ENCODE results near the gene ZNF613.
"Not testable (repeated sequence)": the region's sequence is repeated elsewhere in the genome, so short reads cannot be mapped to it uniquely, and the experiment has no call there.

Gene ZNF613

DNA sequence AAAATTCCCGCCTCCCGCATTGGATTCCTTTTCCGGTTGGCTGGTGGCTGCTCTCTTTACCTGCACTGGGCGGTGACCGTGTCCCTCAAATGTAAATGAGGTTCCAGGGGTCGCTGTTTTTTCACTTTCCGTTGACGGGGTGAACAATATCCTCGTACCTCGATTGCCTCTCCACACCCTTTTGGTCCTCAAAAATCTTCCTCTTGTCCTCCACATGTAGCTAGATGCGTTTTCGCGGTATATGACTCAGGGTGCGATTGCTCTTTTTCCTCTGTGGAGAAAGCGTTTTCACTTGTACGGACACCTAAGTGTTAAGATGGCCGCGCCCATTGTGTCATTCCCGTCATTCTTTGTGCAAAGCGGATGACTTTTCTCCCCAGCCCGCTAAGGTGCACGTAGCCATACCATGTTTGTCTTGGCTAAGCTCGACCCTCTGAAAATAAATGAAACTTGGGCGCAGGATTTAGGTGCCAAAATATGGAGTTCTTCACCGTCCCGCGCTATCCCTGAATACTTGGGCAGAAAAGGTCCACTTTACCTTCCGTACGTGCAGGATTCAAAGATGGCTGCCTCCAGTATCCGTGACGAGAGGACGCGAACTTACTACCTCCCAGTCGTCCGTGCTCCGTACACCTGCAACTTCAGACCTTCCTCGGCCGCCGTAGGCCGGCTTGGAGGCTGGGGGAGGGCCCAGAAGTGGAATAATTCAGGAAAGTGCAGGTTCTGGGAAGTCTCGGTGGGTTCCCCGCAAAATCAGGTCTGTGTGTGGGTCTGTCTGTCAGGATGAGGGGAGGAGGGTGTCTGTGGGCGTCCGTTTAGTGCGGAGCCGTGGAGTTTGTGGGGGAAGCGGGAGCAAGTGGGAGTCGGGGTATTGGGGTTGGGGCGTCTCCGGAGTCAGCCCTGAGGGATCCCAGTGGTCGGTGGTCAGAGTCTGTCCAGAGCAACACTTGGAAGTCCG, at the start of gene ZNF613:
Gene ZNF613 (plus strand): TSS at position 689 of the 958 bp plus-strand sequence. CDS start 8,749 bp downstream, outside the sequence.
- DNase-seq = peak; percentile 90

DNA sequence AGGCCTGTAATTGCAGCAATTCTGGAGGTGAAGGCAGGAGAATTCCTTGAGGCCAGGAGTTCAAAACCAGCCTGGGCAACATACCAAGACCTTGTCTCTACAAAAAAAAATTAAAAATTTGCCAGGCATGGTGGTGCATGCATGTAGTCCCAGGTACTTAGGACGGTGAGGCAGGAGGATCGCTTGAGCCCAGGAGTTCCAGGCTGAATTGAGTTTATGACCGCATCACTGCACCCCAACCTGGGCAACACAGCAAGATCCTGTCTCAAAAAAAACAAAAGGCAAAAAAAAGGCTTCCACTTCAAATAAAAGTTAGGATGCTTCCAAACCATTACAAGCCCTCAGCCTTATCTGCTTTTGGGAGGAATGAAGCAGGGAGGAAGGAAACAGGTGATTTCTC, 44.8 kb upstream of the ZNF613 start:
- DNase-seq = no peak

DNA sequence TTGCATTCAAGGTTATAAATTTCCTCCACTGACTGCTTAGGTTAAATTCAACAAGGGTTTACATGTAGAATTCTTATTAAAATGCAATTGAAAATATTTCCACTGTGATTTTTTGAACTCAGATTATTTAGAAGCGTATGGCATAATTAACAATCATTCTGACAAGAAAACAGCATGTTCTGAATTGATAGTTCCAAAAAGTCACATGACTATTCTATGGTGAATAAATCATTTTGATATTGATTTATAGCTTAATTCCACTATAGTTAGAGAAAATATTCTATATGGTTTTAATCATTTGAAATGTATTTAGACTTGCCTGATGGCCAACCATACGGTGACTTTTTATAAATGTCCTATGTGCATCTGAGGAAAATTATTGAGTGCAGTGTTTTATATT, 42.6 kb upstream of the ZNF613 start:
- DNase-seq = no peak

DNA sequence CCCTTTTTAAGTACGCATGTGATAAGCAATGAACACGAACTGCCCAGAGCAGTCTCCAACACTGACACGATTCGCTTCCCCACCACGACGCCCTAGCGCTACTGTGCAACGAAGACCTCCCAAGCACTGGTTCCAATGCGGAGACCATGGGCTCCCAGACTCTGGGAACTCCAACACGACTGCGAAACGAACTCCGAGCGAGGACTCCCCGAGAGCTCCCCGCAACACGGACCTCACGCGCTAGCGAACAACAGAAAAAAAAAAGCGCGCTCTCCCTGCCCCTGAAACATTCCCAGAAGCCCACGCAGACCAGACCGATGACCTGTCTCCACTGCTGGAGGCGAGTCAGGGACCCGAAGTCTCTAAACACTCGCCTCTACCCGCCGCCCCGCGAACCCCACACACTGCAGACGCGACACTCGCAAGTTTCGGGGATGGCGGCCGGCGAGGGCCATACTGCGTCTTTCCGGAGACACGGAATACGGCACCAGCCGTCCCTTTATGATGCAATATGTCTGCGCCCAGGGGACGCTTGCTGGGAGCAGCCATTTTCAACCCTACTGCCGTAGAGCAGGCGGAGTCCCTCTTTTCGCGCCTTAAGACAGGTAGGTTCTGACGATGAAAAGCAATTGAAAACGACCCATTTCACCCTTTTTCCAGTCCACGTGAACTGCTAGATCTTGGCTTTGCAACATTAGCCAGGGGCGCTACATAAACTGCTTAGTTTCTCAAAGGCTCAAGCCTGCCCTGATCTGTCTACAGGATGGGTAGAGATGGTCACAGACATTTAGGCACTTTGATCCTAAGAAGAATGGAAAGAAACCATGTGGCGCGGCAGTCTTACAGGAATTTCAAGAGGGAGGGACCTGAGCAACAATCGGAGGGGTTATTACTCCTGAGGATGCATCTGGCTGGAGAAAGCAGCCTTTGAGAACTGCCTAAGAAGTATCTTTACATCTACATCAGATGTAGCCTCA, 39.5 kb upstream of the ZNF613 start, which contains the start of gene ZNF577:
Gene ZNF577 (minus strand): TSS at position 430 of the 977 bp plus-strand sequence. CDS start 7,569 bp downstream, outside the sequence.
- peak; percentile 71 for DNase-seq

DNA sequence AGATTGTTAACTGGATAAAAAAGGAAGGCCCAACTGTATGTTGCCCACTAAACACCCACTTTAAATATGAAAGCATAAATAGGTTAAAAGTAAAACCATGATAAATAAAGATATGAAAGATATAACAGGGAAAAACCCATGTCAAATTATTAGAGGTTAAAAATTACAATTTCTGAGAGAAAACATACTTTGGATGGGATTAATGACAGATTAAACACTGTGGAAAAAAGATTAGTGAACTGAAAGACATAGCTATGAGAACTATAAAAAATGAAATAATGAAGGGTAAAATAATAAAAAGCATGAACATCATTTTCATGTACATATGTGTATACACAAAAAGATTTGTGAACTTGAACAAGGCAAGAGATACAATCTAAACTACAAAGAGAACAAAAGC, 37.3 kb upstream of the ZNF613 start:
- no peak for DNase-seq

DNA sequence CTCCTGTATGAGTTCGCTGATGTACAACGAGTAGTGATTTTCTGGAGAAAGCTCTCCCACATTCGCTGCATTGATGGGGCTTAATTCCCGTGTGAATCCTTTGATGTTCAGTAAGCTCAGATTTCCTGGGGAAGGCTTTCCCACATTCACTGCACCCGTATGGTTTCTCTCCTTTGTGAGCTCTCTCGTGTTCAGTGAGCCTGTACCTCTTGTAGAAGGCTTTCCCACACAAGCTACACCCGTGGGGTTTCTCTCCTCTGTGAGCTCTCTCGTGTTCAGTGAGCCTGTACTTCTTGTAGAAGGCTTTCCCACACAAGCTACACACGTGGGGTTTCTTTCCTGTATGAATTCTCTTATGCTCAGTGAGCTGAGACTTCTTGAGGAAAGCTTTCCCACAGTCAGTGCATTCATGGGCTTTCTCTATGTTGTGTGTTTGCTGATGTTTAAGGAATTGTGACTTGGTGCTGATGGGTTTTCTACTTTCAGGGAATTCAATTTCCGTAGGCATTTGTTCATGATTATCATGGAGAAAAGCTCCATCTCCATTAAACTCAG, 36.0 kb upstream of the ZNF613 start:
- no peak for DNase-seq

DNA sequence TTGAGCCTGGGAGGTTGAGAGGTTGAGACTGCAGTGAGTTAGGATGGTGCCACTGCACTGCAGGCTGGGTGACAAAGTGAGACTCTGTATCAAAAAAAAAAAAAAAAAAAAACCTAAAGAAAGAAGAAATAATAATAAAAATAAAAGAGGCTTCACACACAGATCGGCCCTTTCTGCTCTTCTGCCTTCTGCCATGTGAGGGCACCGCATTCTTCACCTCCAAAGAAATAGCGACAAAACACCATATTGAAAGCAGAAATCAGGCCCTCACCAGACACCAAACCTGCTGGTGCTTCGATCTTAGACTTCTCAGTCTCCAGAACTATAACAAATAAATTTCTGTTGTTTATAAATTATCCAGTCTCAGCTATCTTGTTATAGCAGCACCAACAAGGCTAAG, 25.4 kb upstream of the ZNF613 start:
- no peak for DNase-seq

DNA sequence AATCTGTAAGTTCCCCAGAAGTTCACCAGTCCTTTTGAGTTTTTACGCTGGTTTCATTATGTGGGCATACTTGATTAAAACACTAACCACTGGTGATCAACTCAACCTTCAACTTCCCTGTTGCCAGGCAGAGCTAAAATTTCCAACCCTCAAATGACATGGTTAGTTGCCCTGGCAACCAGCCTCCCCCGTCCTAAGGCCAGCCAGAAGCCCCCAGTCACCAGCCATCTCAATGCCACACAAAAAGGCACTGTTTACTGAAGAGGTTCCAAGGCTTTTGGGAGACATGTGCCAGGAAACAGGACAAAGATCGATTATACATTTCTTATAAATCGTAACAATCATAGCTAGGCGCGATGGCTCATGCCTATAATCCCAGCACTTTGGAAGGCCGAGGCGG, 24.1 kb upstream of the ZNF613 start:
- DNase-seq = no peak

DNA sequence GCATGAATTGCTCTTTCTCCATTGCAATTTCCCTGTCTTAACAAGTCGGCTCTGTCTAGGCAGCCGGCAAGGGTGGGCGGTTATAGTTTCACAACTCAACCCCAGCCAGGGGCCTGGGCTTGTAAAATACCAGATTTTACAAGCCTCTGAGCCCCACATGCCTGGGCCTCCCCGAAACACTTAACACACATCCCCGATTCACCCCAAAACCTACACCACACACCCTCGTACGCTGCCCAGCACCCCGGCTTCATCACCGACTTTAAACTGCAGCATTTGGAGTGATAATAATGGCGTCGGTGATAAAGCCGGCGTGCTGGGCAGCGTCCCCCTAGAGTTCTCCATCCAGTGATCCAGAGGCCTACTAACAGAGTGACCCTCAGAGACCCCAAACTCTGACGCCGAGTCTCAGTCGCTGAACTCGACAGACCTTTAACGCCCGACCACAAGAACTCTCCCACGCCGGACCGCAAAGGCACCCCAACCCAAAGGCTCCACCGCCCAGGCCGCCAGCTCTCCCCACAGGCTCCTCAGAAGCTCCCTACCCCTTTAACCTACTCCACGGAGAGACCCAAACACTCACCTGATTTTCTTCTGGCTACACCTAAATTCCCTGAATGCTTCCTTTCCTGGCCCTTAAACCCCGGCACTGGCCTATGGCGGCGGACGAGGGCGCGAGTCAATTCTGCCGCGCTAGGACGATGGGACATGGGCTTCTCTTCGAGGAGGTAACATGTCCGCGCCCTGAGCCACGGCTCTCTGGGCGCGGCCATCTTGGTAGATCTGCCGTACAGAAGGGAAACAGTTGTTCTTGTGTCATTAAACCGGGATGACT, 22.7 kb upstream of the ZNF613 start, which contains the start of gene ZNF649:
Gene ZNF649 (minus strand): TSS at position 687 of the 835 bp plus-strand sequence. CDS start 4,910 bp downstream, outside the sequence.
- peak; percentile 83 for DNase-seq

DNA sequence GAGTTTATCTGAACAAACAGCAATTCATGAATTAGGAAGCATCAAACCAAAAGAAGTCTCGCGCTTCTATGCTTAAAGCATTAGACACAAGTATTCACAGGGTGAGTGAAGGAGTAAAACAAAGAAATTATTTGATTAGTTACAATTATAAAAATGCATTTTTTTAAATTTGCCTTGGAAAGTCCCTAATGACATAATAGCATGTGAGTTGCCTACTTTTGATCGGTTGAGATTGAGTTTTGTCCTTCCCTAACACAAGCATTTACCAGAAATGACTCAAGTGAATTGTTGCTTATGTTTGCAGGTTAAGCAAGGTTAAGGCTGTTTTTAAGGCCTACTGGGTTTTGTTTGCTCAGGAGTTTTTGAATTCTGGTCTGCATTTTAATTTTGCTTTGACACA, 22.1 kb upstream of the ZNF613 start:
- no peak for DNase-seq

DNA sequence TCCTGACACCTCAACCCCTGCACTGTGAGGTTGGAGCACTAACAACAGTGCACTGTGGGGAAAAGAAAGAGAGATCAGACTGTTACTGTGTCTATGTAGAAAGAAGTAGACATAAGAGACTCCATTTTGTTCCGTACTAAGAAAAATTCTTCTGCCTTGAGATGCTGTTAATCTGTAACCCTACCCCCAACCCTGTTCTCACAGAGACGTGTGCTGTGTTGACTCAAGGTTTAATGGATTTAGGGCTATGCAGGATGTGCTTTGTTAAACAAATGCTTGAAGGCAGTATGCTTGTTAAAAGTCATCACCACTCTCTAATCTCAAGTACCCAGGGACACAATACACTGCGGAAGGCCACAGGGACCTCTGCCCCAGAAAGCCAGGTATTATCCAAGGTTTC, 21.6 kb upstream of the ZNF613 start:
- DNase-seq = not testable (repeated sequence)

DNA sequence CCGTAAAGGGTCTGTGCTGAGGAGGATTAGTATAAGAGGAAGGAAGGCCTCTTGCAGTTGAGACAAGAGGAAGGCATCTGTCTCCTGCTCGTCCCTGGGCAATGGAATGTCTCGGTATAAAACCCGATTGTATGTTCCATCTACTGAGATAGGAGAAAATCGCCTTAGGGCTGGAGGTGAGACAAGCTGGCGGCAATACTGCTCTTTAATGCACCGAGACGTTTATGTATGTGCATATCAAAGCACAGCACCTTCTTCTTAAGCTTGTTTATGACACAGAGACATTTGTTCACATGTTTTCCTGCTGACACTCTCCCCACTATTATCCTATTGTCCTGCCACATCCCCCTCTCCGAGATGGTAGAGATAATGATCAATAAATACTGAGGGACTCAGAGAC, 21.2 kb upstream of the ZNF613 start:
- DNase-seq = not testable (repeated sequence)

DNA sequence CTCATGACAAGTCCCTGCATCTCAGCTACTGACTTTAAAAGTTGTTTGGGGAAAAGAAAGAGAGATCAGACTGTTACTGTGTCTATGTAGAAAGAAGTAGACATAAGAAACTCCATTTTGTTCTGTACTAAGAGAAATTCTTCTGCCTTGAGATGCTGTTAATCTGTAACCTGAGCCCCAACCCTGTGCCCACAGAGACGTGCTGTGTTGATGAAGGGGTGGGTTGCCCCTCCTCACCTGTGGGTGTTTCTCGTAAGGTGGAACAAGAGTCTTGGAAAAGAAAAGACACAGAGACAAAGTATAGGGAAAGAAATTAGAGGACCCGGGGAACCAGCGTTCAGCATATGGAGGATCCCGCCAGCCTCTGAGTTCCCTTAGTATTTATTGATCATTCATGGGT, 19.3 kb upstream of the ZNF613 start:
- not testable (repeated sequence) for DNase-seq

DNA sequence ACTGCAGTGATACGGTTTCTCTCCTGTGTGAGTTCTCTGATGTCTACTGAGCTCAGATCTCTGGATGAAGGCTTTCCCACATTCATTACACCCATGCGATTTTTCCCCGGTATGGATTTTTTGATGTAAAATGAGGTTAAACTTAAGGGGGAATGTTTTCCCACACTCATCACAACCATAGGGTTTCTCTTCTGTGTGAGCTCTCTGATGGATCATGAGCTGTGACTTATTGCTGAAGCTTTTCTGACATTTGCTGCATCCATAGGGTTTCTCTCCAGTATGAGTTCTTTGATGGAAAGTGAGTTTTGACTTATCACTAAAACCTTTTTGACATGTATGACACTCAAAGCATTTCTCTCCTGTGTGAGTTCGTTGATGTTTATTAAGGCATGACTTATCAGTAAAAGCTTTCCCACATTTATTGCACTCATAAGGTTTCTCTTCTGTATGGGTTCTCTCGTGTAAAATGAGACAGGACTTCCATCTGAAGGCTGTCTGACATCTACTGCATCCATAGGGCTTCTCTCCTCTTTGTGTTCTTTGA, 11.9 kb upstream of the ZNF613 start:
- no peak for DNase-seq

DNA sequence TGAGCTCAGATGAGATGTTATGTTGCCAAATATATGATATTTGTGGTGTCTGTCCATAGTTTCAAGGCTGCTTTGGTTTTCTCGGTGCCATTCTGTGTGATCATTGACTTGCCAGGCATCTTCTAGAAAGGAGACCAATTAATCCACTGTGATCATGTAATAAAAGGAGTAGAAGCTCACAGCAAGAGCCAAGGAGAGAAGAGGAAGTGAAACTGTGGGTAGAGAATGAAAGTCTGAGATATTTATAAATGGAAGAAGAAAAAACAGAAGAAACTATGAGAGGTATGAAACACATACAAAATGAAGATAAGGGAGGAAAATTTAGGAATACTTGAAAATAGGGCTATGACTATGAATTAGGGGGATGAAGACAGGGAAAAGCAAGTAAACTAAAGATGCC, 11.1 kb upstream of the ZNF613 start:
- DNase-seq = no peak

DNA sequence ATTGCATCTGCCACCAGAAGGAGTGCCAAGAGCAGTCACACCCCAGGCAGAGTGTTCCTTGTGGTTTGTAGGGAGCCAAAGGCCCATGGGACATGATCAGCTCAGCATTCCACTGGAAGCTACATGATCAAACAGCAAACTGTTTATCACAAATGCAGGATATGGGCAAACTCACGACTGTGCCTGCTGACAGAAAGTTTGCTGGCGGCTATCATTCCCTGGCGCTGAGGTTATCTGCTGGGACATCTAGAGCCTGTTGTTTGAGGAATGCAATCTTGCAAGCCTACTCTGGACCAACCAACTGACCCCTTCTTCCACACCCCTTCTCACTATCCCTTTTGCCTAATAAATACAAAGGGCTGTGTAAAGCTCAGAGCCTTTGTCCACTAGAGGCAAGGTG, 7.7 kb upstream of the ZNF613 start:
- no peak for DNase-seq

DNA sequence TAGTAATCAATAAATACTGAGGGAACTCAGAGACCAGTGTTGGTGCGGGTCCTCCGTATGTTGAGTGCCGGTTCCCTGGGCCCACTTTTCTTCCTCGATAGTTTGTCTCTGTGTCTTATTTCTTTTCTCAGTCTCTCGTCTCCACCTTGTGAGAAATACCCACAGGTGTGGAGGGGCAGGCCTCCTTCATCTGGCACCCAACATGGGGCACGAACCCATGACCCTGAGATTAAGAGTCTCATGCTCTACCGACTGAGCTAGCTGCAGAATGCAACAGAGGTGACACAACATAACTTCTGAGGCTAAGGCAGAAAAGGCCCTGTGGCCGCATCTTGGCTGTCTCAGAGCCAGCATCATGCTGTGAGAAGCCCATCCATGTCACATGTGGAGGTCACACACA, 5.3 kb upstream of the ZNF613 start:
- DNase-seq = no peak

DNA sequence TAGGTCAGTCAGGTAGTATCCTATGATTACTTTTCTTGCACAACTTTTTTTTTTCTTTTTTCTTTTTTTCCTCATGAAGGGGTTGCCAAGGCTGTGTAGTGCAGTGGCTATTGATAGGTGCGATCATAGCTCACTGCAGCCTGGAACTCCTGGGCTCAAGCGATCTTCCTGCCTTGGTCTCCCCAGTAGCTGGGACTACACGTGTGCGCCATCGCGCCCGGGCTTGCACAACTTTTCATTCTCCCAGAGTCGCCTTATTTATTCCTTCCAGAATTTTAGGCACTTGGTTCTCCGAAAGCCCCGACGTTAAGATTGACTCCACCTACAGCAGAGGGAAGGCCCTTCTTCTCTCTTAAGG, 867 bp upstream of the ZNF613 start:
- no peak for DNase-seq

DNA sequence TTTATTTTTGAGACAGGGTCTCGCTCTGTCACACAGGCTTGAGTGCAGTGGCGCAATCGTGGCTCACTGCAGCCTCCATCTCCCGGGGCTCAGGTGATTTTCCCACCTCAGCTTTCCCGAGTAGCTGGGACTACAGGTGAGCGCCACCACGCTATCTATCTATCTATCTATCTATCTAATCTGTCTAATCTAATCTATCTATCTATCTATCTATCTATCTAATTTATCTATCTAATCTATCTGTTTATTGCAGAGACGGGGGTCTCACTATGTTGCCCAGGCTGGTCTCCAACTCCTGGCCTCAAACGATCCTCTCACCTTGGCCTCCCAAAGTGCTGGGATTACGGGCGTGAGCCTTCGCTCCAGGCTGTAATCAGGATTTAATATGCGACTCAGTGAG, 587 bp downstream of the ZNF613 start:
- DNase-seq = no peak

DNA sequence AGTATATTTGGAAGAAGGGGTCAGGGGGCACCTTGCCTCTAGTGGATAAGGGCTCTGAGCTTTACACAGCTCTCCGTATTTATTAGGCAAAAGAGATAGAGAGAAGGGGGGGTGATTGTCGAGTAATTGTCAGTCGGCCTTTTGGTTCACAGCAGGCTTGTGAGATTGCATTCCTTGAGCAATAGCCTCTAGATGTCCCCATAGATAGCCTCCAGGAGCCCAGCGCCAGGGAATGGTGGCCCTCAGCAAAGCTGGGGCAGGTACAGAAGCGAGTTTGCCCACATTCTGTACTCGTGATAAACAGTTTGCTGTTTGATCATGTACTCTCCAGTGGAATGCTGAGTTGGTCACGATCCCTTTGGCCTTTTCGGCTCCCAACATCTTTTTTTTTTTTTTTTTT, 4.6 kb downstream of the ZNF613 start:
- no peak for DNase-seq

DNA sequence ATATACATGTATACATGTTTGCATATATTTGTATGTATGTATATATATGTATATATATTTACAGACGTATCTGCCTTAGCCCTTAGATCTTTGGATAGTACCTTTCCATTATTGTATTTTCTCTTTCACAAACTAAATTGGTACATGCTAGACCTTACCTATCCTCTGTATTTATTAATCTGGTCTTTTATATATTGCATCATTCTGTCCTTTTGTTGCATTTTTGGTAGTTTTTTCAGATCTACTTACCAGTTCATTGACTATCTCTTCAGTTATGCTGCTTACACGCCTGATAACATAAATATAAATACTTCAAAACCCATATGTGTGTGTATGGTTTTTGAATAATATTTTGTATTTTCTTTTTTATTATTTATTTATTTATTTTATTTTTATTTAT, 11.7 kb downstream of the ZNF613 start:
- no peak for DNase-seq

Measured in CD4-positive, alpha-beta T cell treated with Interleukin-4 for 4 hours (primary cell).